ENCODE results near the gene EHD3.

GRCh38 chr2:31233231-31233630, 721 bp upstream of the EHD3 start:
- TF ChIP-seq CTCF (IDR thresholded peaks at IDR 0.05) (no peak), POLR2A (IDR thresholded peaks at IDR 0.05) (no peak)

Measured in testis (tissue), 2 donors.